ENCODE data around the gene COL6A1. TPM values are rescaled to one million over a fixed set of nuclear protein-coding genes. Genes with fewer than 3 reads are reported as not detected.

The COL6A1 gene
- total and polyA plus RNA-seq, 2 donors (not counting 3 experiments of a cell fraction or from before 2014, with no cell fraction given): 30.1 to 42.4 TPM

DNA sequence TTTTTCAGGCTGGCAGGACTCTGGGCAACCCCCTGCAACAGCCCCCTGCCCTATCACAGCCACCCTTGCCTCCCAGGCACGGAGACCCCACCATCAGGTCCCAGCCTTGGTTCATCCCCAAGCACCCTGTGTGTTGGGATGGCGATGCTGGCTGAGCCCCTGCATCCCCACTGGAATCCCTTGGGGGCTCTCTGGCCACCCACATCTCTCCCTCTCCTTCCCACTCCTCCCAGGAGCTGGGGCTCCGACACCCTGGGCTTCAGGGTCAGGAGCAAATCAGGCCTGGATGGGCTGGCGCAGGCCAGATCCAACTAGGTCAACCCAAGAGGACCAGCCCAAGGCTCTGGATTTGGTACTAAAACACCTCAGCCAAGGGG is 25.9 kb downstream of the COL6A1 start:
- Histone ChIP-seq H3K36me3 (ENCODE audit: control insufficient read depth in 2 of 2, extremely low read depth in 1 of 2, insufficient read depth in 2 of 2, low read length in 2 of 2) (no peaks in the 10 kb centered on the region), H2AFZ (ENCODE audit: low read depth, low read length) (no peak overlapping the region), H3K79me2 (ENCODE audit: control insufficient read depth, insufficient read depth, low read length) (no peaks in the 10 kb centered on the region), H3K4me2 (ENCODE audit: insufficient read depth, low read length) (no peak overlapping the region), H3K9ac (replicated peaks; ENCODE audit: extremely low read depth, insufficient read depth, low read length) (no peak overlapping the region), H3K27ac (ENCODE audit: insufficient read depth, low read depth, low read length) (no peak overlapping the region), H3K4me3 (replicated peaks in 1 of 3; ENCODE audit: insufficient read depth in 1 of 3, low read depth in 1 of 3, low read length in 3 of 3) (no peak overlapping the region), H3K9me1 (replicated peaks; ENCODE audit: control insufficient read depth, extremely low read depth, insufficient read depth, low read length) (no peaks in the 10 kb centered on the region), H4K20me1 (replicated peaks; ENCODE audit: control insufficient read depth, extremely low read depth, insufficient read depth, low read length) (no peaks in the 10 kb centered on the region), H3K4me1 (ENCODE audit: control insufficient read depth, extremely low read depth, insufficient read depth, low read length) (no peaks in the 10 kb centered on the region), H3K27me3 (ENCODE audit: control insufficient read depth in 2 of 2, insufficient read depth in 2 of 2, low read length in 2 of 2) (no peaks in the 10 kb centered on the region), H3K9me3 (replicated peaks; ENCODE audit: control insufficient read depth, insufficient read depth, low read length) (no peaks in the 10 kb centered on the region)
- dilution Hi-C loops (cut with MboI; ENCODE audit: extremely low pct_ligation_motif_present, low sequenced_read_pairs): no loop called here
- BruUV-seq (replicated peaks): no TSS peak
- FAIRE-seq (no peak), DNase-seq (ENCODE audit: low read depth, low spot score) (no peak)
- intact Hi-C loops (cut with micrococcal nuclease): no loop called here
- ChIA-PET CTCF (no interaction called here), POLR2A (no interaction called here)
- TF ChIP-seq EZH2 (IDR thresholded peaks at IDR 0.05; ENCODE audit: borderline replicate concordance, low read depth, low read length, severe bottlenecking) (no peak), POLR2AphosphoS5 (IDR thresholded peaks at IDR 0.05; ENCODE audit: insufficient read depth, low read depth, low read length) (no peak), GATA2 (IDR thresholded peaks at IDR 0.05; ENCODE audit: insufficient read depth, insufficient read length, low read depth, low read length) (no peak), CTCF (IDR thresholded peaks at IDR 0.05; ENCODE audit: extremely low read depth in 1 of 2, insufficient read depth in 1 of 2, low read depth in 1 of 2, low read length in 2 of 2) (no peak), FOS (IDR thresholded peaks at IDR 0.05; ENCODE audit: borderline replicate concordance, insufficient read depth, low read length) (no peak), POLR2A (IDR thresholded peaks at IDR 0.05; ENCODE audit: low read depth, low read length) (no peak), JUN (IDR thresholded peaks at IDR 0.05; ENCODE audit: borderline replicate concordance, insufficient read depth, insufficient read length, low read depth) (no peak), MYC (IDR thresholded peaks at IDR 0.05; ENCODE audit: low read depth, low read length) (no peak)
- TF ChIP-seq, protein P1, sequence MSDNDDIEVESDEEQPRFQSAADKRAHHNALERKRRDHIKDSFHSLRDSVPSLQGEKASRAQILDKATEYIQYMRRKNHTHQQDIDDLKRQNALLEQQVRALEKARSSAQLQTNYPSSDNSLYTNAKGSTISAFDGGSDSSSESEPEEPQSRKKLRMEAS (IDR thresholded peaks at IDR 0.05; ENCODE audit: insufficient read depth, insufficient read length): no peak

Data from endothelial cell of umbilical vein (primary cell).